DOHH2 (cell line): ENCODE measurements around the gene SRP14.

Experiments used
- H3F3A ChIP-seq: fragments of 200-600 bp; sonication (generic), shearing (Covaris generic); 2 replicates; pipeline ENCODE4 v1.6.0; 2016; ENCODE audit warnings: antibody characterized with exemption, mild to moderate bottlenecking; ENCODE audit not compliant: control insufficient read depth, insufficient read depth
- H3K27ac ChIP-seq: fragments of 200-600 bp; sonication (generic); 2 replicates; pipeline ENCODE4 v1.5.1; 2014; ENCODE audit warnings: low read depth, mild to moderate bottlenecking, low read length, moderate library complexity
- H3K27me3 ChIP-seq: fragments of 200-600 bp; sonication (generic); 2 replicates; pipeline ENCODE4 v1.6.1; 2014; ENCODE audit warnings: mild to moderate bottlenecking, low read length, mixed read lengths; ENCODE audit not compliant: control insufficient read depth
- H3K36me3 ChIP-seq: fragments of 200-600 bp; sonication (generic); 2 replicates; pipeline ENCODE4 v1.6.1; 2014; ENCODE audit warnings: mild to moderate bottlenecking, low read length, moderate library complexity, mixed read lengths; ENCODE audit not compliant: control insufficient read depth
- H3K4me1 ChIP-seq: fragments of 200-600 bp; sonication (generic); 2 replicates; pipeline ENCODE4 v1.6.1; 2014; ENCODE audit warnings: mild to moderate bottlenecking, low read length, mixed read lengths; ENCODE audit not compliant: control insufficient read depth
- H3K4me2 ChIP-seq: fragments of 200-600 bp; sonication (generic); 2 replicates; pipeline ENCODE4 v1.6.0; 2014; ENCODE audit warnings: mild to moderate bottlenecking, low read length, moderate library complexity
- H3K4me3 ChIP-seq: fragments of 200-600 bp; sonication (generic); 2 replicates; pipeline ENCODE4 v1.5.1; 2014; ENCODE audit warnings: mild to moderate bottlenecking, low read length, mixed read lengths
- H3K79me2 ChIP-seq: fragments of 200-600 bp; sonication (generic); 2 replicates; pipeline ENCODE4 v1.6.1; 2014; ENCODE audit warnings: mild to moderate bottlenecking, low read length, mixed read lengths; ENCODE audit not compliant: control insufficient read depth
- H3K9me2 ChIP-seq: fragments of 200-600 bp; sonication (generic); replicated peaks from 2 replicates; pipeline ENCODE4 v1.6.1; 2014; ENCODE audit warnings: mild to moderate bottlenecking, low read length, mixed read lengths; ENCODE audit not compliant: control insufficient read depth
- H3K9me3 ChIP-seq: fragments of 200-600 bp; sonication (generic); 2 replicates; pipeline ENCODE4 v1.6.1; 2014; ENCODE audit warnings: antibody characterized with exemption, low read length, mixed read lengths; ENCODE audit not compliant: control insufficient read depth, insufficient read depth
- H4K20me1 ChIP-seq: fragments of 200-600 bp; sonication (generic); 2 replicates; pipeline ENCODE4 v1.6.0; 2014; ENCODE audit warnings: low read depth, mild to moderate bottlenecking, antibody characterized with exemption, low read length, moderate library complexity; ENCODE audit not compliant: control insufficient read depth, insufficient read depth
- EZH2phosphoT487 ChIP-seq: fragments of 200-600 bp; sonication (generic); IDR thresholded peaks from 2 replicates; pipeline ENCODE4 v1.6.1; 2017; ENCODE audit warnings: borderline replicate concordance, mild to moderate bottlenecking, antibody characterized with exemption, low read length, moderate library complexity, mixed read lengths
- TF ChIP-seq, protein P1 (sequence below): fragments of 200-600 bp; sonication (generic); IDR thresholded peaks from one replicate; pipeline ENCODE4 v1.5.1; 2014; ENCODE audit warnings: antibody characterized with exemption, mild to moderate bottlenecking, low read depth, low read length; ENCODE audit not compliant: poor library complexity, severe bottlenecking

SRP14 gene

DNA sequence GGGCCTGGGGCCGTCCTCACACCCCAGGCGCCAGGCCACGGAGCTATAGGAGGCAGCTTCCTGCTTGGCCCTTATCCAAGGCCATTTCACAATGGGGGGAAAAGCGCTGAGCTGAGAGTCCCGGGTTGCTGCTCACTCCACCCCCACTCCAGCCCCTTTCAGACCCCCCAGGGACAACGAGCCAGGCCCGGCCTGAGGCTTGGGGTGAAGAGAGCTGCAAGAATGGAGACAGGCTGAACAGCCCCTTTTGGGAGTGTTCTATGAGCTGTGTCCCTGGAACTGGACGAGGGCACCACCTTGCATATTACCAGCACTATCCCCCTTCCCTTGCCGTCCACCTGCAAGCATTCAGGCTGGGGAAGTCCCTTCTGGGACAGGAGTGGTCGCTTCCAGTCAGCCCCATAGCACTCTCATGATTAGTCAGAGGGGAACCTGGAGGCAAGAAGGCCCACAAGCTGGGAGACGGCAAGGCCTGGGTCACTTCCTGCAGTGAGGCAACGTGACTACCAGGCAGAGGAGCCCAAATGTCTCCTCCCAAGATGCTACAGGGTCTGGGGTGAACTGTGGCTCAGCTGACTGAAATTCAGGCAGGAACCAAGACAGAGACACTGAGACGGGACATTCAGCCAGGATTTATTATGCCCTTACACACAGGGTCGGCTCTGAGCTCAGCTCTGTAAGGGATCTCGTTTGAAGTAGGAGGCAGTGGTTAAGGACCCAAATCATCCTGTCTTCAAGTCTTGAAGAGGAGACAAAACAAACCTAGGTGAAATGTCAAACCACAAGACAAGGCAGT, 8.6 kb upstream of the SRP14 start:
- Histone ChIP-seq H3K9me3 (no peaks in the 10 kb centered on the region), H3K4me2 (peak overlapping the region; percentile 65), H3K79me2 (peaks cover 11% of the 10 kb centered on the region; the same call in 1 of the 2 replicates), H3K27me3 (no peaks in the 10 kb centered on the region), H3F3A (peaks cover 54% of the 10 kb centered on the region), H3K27ac (peak overlapping the region; percentile 93), H3K4me3 (peak overlapping the region; percentile 48), H3K9me2 (no peaks in the 10 kb centered on the region), H3K36me3 (peaks cover 19% of the 10 kb centered on the region), H3K4me1 (peaks cover 99% of the 10 kb centered on the region), H4K20me1 (no peaks in the 10 kb centered on the region)
- no peak for TF ChIP-seq EZH2phosphoT487
- TF ChIP-seq, protein P1, sequence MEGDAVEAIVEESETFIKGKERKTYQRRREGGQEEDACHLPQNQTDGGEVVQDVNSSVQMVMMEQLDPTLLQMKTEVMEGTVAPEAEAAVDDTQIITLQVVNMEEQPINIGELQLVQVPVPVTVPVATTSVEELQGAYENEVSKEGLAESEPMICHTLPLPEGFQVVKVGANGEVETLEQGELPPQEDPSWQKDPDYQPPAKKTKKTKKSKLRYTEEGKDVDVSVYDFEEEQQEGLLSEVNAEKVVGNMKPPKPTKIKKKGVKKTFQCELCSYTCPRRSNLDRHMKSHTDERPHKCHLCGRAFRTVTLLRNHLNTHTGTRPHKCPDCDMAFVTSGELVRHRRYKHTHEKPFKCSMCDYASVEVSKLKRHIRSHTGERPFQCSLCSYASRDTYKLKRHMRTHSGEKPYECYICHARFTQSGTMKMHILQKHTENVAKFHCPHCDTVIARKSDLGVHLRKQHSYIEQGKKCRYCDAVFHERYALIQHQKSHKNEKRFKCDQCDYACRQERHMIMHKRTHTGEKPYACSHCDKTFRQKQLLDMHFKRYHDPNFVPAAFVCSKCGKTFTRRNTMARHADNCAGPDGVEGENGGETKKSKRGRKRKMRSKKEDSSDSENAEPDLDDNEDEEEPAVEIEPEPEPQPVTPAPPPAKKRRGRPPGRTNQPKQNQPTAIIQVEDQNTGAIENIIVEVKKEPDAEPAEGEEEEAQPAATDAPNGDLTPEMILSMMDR = no peak

DNA sequence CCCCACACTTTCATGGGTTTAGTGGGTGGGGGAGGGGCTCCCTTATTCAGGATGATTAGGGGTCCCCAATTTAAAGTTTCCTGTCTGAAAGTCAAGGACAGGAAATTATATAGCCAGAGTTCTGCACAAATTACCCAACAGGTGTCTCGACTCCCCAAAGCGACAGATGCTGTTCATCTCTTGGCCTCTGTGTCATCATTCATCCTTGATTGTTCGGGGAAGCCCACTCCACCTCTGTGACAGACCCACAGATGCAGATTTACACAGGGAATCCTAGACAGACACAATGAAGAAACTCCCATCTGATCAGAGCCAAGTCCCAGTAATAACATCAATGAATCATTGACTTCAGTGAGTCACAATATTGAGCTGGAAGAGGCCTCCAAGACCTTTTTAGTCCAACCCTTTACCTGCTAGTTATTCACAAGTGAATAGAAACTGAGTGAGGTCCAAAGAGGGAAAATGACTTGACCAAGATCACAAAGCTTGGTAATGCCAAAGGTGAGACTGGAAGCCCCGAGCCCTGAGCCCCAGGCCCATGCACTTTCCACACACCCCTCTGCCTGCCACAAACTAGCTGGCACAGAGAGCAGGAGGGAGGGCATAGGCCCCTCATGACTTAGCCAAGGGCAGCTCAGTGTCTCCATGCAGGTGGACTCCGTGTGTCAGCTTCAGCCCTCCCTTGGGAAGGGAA, 7.9 kb upstream of the SRP14 start:
- Histone ChIP-seq H3K4me1 (peaks cover 91% of the 10 kb centered on the region), H3K27ac (peak overlapping the region; percentile 93), H3F3A (peaks cover 51% of the 10 kb centered on the region), H3K36me3 (peaks cover 19% of the 10 kb centered on the region), H3K4me3 (peak overlapping the region; percentile 48), H3K27me3 (no peaks in the 10 kb centered on the region), H3K9me2 (no peaks in the 10 kb centered on the region), H3K79me2 (peaks cover 11% of the 10 kb centered on the region; the same call in 1 of the 2 replicates), H3K4me2 (peak overlapping the region; percentile 65), H3K9me3 (no peaks in the 10 kb centered on the region), H4K20me1 (no peaks in the 10 kb centered on the region)
- no peak for TF ChIP-seq EZH2phosphoT487
- TF ChIP-seq, protein P1 = no peak

GRCh38 chr15:40045572-40046217, 6.7 kb upstream of the SRP14 start:
- H3K4me3 ChIP-seq = peak overlapping the region; percentile 48
- no peaks in the 10 kb centered on the region for H3K9me2 ChIP-seq
- H4K20me1 ChIP-seq = no peaks in the 10 kb centered on the region
- H3K4me1 ChIP-seq = peaks cover 85% of the 10 kb centered on the region
- no peaks in the 10 kb centered on the region for H3K27me3 ChIP-seq
- TF ChIP-seq, protein P1 = no peak
- TF ChIP-seq EZH2phosphoT487 = no peak
- H3K27ac ChIP-seq = peak overlapping the region; percentile 93
- H3K36me3 ChIP-seq = peaks cover 19% of the 10 kb centered on the region
- H3K79me2 ChIP-seq = peaks cover 20% of the 10 kb centered on the region
- peak overlapping the region; percentile 65 for H3K4me2 ChIP-seq
- peaks cover 41% of the 10 kb centered on the region for H3F3A ChIP-seq
- no peaks in the 10 kb centered on the region for H3K9me3 ChIP-seq
